ENCODE results near the gene STARD5.

Gene STARD5

DNA sequence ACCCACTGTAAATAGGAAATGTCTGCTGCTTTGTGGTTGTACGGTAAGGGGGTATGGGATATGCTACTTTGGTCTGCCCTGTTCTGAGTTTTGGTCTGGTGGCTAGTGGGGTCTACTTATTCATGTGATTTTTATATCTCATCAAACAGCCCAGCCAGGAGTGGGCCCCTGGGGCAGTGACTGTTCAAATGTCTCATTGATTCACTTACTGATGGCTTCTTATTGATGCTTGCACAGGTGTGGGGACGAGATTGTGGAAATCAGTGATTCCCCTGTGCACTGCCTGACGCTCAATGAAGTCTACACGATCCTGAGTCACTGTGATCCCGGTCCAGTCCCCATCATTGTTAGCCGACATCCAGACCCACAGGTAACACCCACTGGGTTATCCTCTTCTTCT is 38.5 kb downstream of the STARD5 start:
- no peak for DNase-seq (ENCODE audit: insufficient read length, low spot score)
- TF ChIP-seq, protein P1, sequence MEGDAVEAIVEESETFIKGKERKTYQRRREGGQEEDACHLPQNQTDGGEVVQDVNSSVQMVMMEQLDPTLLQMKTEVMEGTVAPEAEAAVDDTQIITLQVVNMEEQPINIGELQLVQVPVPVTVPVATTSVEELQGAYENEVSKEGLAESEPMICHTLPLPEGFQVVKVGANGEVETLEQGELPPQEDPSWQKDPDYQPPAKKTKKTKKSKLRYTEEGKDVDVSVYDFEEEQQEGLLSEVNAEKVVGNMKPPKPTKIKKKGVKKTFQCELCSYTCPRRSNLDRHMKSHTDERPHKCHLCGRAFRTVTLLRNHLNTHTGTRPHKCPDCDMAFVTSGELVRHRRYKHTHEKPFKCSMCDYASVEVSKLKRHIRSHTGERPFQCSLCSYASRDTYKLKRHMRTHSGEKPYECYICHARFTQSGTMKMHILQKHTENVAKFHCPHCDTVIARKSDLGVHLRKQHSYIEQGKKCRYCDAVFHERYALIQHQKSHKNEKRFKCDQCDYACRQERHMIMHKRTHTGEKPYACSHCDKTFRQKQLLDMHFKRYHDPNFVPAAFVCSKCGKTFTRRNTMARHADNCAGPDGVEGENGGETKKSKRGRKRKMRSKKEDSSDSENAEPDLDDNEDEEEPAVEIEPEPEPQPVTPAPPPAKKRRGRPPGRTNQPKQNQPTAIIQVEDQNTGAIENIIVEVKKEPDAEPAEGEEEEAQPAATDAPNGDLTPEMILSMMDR (IDR thresholded peaks at IDR 0.05; ENCODE audit: insufficient read depth, missing control alignments): no peak
- no peak for FAIRE-seq

GRCh38 chr15:81284256-81285031 is 39.5 kb downstream of the STARD5 start:
- no peak for FAIRE-seq
- no peak for DNase-seq (ENCODE audit: insufficient read length, low spot score)

GRCh38 chr15:81282911-81283310 is 41.0 kb downstream of the STARD5 start:
- FAIRE-seq (no peak), DNase-seq (ENCODE audit: insufficient read length, low spot score) (no peak)
- TF ChIP-seq, protein P1 (IDR thresholded peaks at IDR 0.05; ENCODE audit: insufficient read depth, missing control alignments): no peak

More at GRCh38 chr15:81284256-81285031, 39.5 kb downstream of the STARD5 start:
- TF ChIP-seq, protein P1 (IDR thresholded peaks at IDR 0.05; ENCODE audit: insufficient read depth, missing control alignments): no peak

GRCh38 chr15:81282606-81282895 is 41.4 kb downstream of the STARD5 start:
- TF ChIP-seq, protein P1 (IDR thresholded peaks at IDR 0.05; ENCODE audit: insufficient read depth, missing control alignments): no peak
- no peak for FAIRE-seq

DNA sequence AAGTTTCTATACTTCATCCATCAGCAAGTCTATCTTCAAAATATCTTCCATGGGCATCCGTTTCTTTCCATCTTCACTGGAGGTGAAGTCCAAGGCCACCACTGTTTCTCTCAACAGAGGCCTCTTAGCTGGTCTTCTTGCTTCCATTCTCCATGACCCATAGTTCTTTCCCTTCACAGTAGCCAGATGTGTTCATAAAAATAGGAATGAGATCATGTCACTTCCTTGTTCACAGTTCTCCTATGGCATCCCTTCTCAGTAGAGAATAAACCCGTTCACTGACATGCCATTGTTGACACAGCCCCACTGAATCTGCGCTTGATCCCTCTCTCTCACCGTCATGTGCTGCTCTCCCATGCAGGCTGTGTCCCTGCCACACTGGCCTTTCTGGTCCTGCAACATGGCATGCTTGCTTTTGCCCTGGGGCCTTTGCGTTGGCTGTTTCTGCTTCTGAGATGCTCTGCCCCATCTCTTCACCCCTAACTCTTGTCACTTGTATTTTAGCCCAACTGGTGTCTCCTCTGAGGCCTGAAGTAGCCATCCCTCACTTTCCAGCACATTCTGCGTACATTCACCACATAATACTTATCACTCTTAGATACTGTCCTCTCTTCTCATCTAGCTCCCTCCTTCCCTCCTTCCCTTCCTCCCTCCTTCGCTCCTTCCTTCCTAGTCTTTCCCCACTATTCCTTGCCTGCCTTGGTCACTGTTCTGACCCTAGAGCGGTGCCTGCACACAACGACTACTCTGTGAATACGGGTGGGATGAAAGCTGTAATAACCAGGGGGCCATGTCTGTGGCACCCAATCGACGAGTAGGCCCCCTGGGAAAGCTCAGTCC is 42.0 kb downstream of the STARD5 start:
- DNase-seq (ENCODE audit: insufficient read length, low spot score): no peak
- TF ChIP-seq, protein P1 (IDR thresholded peaks at IDR 0.05; ENCODE audit: insufficient read depth, missing control alignments): no peak
- no peak for FAIRE-seq

More at GRCh38 chr15:81282606-81282895, 41.4 kb downstream of the STARD5 start:
- no peak for DNase-seq (ENCODE audit: insufficient read length, low spot score)

GRCh38 chr15:81281456-81281735 is 42.5 kb downstream of the STARD5 start:
- FAIRE-seq: no peak
- DNase-seq (ENCODE audit: insufficient read length, low spot score): no peak

More at GRCh38 chr15:81281456-81281735, 42.5 kb downstream of the STARD5 start:
- TF ChIP-seq, protein P1 (IDR thresholded peaks at IDR 0.05; ENCODE audit: insufficient read depth, missing control alignments): no peak

All from D721Med (cell line).